Testis (tissue), 2 donors: ENCODE data around the gene TTLL8.

Experiments used
- POLR2A ChIP-seq: fragments of 450-650 bp; IDR thresholded peaks from one replicate; pipeline ENCODE4 v1.6.1; 2017; ENCODE audit warnings: antibody characterized with exemption, mild to moderate bottlenecking, moderate library complexity
- TF ChIP-seq, protein P1 (sequence below), 3 experiments: fragments of 450-650 bp in 2 of 3; fragments of 200-600 bp in 1 of 3; sonication (generic) in 1 of 3; IDR thresholded peaks; one replicate each; pipeline ENCODE4 v1.5.1; 2016 to 2019; ENCODE audit warnings: antibody characterized with exemption in 3 of 3, mild to moderate bottlenecking in 2 of 3, moderate library complexity in 1 of 3

DNA sequence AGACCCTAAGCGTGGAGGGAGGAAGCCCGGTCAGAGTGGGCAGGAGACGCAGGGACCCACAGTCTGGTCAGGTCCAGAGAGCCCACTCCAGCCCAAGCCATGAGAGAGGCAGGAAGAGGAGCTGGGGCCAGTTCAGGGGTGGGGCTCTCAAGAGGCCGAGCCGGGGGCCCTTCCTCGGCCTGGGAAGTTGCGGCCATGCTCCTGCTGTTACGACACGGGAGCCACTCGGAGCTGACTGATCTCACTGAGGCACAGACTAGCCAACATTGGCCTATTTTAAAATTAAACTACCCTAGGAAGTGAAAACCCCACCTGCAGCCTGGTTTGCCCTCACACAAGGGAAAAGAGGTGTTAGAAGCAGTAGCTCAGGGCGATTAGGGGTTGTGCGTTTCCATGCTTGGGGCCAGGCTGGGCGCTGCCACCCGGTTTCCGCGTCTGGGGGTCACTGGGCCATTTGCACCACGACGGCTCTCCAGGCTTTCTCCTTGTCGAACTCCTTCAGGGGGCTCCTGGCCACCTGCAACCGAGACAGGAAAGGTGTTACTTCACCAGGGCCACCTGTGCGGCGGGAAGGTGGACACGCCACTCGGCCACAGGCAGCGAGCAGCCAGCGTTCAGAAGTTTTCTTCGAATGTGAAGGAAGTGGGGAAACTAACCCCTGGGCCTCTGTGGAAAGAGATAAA is 3.2 kb upstream of the TTLL8 start:
- TF ChIP-seq, protein P1, sequence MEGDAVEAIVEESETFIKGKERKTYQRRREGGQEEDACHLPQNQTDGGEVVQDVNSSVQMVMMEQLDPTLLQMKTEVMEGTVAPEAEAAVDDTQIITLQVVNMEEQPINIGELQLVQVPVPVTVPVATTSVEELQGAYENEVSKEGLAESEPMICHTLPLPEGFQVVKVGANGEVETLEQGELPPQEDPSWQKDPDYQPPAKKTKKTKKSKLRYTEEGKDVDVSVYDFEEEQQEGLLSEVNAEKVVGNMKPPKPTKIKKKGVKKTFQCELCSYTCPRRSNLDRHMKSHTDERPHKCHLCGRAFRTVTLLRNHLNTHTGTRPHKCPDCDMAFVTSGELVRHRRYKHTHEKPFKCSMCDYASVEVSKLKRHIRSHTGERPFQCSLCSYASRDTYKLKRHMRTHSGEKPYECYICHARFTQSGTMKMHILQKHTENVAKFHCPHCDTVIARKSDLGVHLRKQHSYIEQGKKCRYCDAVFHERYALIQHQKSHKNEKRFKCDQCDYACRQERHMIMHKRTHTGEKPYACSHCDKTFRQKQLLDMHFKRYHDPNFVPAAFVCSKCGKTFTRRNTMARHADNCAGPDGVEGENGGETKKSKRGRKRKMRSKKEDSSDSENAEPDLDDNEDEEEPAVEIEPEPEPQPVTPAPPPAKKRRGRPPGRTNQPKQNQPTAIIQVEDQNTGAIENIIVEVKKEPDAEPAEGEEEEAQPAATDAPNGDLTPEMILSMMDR (IDR thresholded peaks at IDR 0.05) = no peak
- no peak for TF ChIP-seq POLR2A
